NCI-H69 (cell line): ENCODE results near the gene IFNA2.
"Not testable (repeated sequence)": the region's sequence is repeated elsewhere in the genome, so short reads cannot be mapped to it uniquely, and the experiment has no call there.

Experiments used
- DNase-seq: peaks from one replicate; lab custom pipeline; 2025; lab: John Stamatoyannopoulos, UW

The IFNA2 gene

GRCh38 chr9:21381448-21382339, 3.5 kb downstream of the IFNA2 start:
- peak; percentile 37 for DNase-seq

DNA sequence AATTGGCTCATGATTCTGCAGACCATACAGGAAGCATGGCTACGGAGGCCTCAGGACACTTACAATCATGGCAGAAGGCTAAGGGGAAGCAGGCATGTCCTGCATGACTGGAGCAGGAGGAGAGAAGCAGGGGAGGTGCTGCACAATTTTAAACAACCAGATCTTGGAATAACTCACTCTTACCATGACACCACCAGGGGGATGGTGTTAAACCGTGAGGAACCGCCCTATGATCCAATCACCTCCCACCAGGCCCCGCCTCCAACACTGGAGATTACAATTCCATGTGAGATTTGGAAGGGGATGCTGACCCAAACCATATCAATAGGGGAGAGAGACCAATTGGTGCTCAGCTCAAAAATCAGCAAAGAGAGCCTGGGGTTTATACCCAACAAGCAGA, 13.7 kb downstream of the IFNA2 start:
- not testable (repeated sequence) for DNase-seq

- no peak for DNase-seq
Measured at GRCh38 chr9:21367957-21368356, 17.2 kb downstream of the IFNA2 start, which contains the start of gene IFNA13. TSS of gene IFNA13 (minus strand) at chr9:21368057. CDS start at chr9:21368010, 47 bp downstream.

DNA sequence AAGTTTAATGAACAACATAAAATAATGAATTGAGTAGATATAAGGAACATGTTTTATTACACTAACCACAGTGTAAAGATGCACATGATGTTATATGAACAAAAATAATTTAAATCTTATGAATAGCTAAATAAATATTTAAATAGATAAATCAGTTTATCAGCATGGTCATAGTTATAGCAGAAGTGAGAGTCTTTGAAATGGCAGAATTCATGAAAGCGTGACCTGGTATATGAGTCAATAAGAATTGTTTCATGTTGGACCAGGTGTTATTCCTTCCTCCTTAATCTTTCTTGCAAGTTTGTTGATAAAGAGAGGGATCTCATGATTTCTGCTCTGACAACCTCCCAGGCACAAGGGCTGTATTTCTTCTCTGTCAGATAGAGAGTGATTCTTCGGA, 18.0 kb downstream of the IFNA2 start:
- DNase-seq, result not testable (repeated sequence)

DNA sequence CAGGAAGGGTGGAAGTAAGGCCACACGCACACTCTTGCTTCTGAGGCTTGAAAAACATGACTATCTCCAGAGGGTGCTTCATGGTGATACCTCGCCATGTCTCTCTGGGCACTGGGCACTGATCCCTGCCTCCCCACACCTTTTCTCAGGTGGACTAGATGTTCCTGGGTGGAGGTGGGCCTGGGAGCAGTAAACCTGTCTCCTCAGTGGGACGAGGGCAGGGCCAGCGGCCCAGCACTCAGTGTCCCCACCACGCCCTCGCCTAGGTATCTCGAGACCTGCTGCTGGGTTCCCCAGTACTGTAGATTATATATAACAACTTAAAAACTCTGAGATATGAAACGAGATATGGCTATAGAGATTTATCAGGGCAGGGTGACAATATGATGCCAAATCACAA, 22.9 kb downstream of the IFNA2 start:
- DNase-seq, result no peak

DNA sequence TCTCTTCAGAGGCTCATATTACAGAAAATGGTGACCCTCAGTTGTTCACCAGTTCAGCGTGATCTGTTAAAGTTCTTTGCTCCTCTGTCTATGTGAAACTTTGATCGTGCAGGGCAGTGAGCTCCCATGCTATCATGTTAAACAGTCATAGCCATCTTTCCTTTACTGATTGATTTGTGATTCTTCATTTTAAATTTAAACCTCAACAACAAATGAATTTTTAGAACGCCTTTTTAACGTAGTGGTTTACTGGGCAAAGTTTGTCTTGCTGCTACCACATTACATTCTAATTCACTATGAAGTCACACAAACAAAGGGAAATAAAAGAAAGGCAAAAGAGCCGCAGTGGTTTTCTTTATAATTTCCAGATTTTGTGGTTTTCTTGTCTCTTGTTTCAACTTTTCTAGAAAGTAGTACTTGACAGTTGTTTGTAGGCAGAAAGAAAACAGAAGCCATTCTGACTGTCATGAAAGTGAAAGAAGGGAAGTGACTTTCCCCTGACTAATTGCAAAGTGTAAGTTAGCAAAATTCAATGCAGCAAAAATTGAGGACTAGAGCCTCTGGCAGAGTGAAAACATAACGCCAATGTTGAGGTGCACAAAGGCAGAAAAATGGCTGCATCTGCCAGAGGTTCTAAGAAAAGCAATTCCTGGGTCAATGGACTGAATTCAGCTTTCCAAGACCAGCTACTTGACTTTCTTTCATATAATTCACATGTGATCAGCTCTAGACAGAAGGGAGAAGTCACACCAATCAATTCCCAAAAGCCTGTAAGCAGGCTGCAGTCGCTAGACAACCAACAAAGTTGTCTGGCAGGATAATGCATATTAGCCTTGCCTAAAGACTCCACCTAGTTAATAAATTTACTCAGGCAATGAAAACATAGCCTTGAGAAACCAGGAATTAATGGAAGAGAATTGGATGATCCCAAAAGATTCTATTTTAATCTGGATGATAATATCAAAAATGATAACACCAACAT, 27.4 kb downstream of the IFNA2 start:
- no peak for DNase-seq

- DNase-seq, result no peak
Measured at GRCh38 chr9:21350787-21351186, 34.4 kb downstream of the IFNA2 start, which contains the start of gene IFNA6. TSS of gene IFNA6 (minus strand) at chr9:21350887. CDS start at chr9:21350887, 0 bp downstream.

- DNase-seq, result no peak
Measured at GRCh38 chr9:21348430-21348970, 36.7 kb downstream of the IFNA2 start.

GRCh38 chr9:21340735-21341134, 44.5 kb downstream of the IFNA2 start:
- DNase-seq, result no peak

DNA sequence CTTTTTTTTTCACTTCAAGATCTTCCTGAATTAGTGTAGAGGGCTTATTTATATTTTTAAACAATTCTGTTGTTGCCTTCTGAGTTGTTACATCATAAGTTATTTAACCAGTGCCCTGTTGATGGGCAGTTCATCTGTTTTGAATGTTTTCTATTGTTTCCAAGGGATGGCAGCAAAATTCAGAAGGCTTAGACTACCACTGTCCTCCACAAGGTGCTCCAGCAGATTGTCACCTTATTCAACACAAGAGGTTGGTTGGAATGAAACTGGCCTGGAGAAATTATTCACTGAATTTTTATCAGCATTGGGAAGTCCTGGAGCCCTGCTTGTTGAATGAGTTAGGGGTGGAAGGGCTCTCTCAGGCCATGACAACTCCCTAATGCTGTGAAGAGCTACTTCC, 48.7 kb downstream of the IFNA2 start:
- DNase-seq, result peak; percentile 18

- peak; percentile 96 for DNase-seq
Measured at GRCh38 chr9:21334701-21335632, 50.2 kb downstream of the IFNA2 start, which contains the start of gene KLHL9. TSS of gene KLHL9 (minus strand) at chr9:21335404. CDS start at chr9:21334859, 545 bp downstream.
